ENCODE results near the gene ST6GALNAC4. TPM values are rescaled to one million over a fixed set of nuclear protein-coding genes. Genes with fewer than 3 reads are reported as not detected.
"Not testable (repeated sequence)": the region's sequence is repeated elsewhere in the genome, so short reads cannot be mapped to it uniquely, and the experiment has no call there.

Gene ST6GALNAC4
- total RNA-seq, 1 donor from 2014 or later: 15.8 TPM

GRCh38 chr9:127883959-127884358 lies 32.9 kb downstream of the ST6GALNAC4 start:
- Mint-ChIP-seq H3K27me3 (ENCODE audit: unreplicated experiment) (peaks cover 6% of the 10 kb centered on the region), H3K27ac (ENCODE audit: unreplicated experiment) (no peak overlapping the region), H3K9me3 (ENCODE audit: unreplicated experiment) (no peaks in the 10 kb centered on the region), H3K4me1 (ENCODE audit: low read depth, unreplicated experiment) (peaks cover 11% of the 10 kb centered on the region), H3K36me3 (ENCODE audit: unreplicated experiment) (peaks cover 4% of the 10 kb centered on the region), H3K4me3 (ENCODE audit: unreplicated experiment) (no peak overlapping the region)
- no peak for DNase-seq
- no peak for TF ChIP-seq CTCF (IDR thresholded peaks at IDR 0.05; ENCODE audit: partially characterized antibody, unreplicated experiment)

- not testable (repeated sequence) for H3K4me3 Mint-ChIP-seq (ENCODE audit: unreplicated experiment); H3K36me3 Mint-ChIP-seq (ENCODE audit: unreplicated experiment); DNase-seq; H3K9me3 Mint-ChIP-seq (ENCODE audit: unreplicated experiment); H3K27ac Mint-ChIP-seq (ENCODE audit: unreplicated experiment)
- Mint-ChIP-seq H3K27me3 (ENCODE audit: unreplicated experiment) (peaks cover 12% of the 10 kb centered on the region), H3K4me1 (ENCODE audit: low read depth, unreplicated experiment) (peaks cover 11% of the 10 kb centered on the region)
These were observed 35.1 kb downstream of the ST6GALNAC4 start for GRCh38 chr9:127881715-127882114.

GRCh38 chr9:127880143-127880542 lies 36.7 kb downstream of the ST6GALNAC4 start:
- Mint-ChIP-seq H3K36me3 (ENCODE audit: unreplicated experiment) (no peaks in the 10 kb centered on the region), H3K27ac (ENCODE audit: unreplicated experiment) (no peak overlapping the region), H3K4me3 (ENCODE audit: unreplicated experiment) (no peak overlapping the region), H3K27me3 (ENCODE audit: unreplicated experiment) (peaks cover 12% of the 10 kb centered on the region), H3K4me1 (ENCODE audit: low read depth, unreplicated experiment) (peaks cover 12% of the 10 kb centered on the region), H3K9me3 (ENCODE audit: unreplicated experiment) (no peaks in the 10 kb centered on the region)
- no peak for DNase-seq
- no peak for TF ChIP-seq CTCF (IDR thresholded peaks at IDR 0.05; ENCODE audit: partially characterized antibody, unreplicated experiment)

GRCh38 chr9:127878652-127879390 lies 38.0 kb downstream of the ST6GALNAC4 start:
- peak overlapping the region; percentile 46 for H3K4me3 Mint-ChIP-seq (ENCODE audit: unreplicated experiment)
- H3K36me3 Mint-ChIP-seq (ENCODE audit: unreplicated experiment): no peaks in the 10 kb centered on the region
- peaks cover 9% of the 10 kb centered on the region for H3K27me3 Mint-ChIP-seq (ENCODE audit: unreplicated experiment)
- TF ChIP-seq CTCF (IDR thresholded peaks at IDR 0.05; ENCODE audit: partially characterized antibody, unreplicated experiment): no peak
- H3K4me1 Mint-ChIP-seq (ENCODE audit: low read depth, unreplicated experiment): peaks cover 4% of the 10 kb centered on the region
- H3K9me3 Mint-ChIP-seq (ENCODE audit: unreplicated experiment): no peaks in the 10 kb centered on the region
- no peak overlapping the region for H3K27ac Mint-ChIP-seq (ENCODE audit: unreplicated experiment)
- no peak for DNase-seq

GRCh38 chr9:127878001-127878651 lies 38.7 kb downstream of the ST6GALNAC4 start:
- Mint-ChIP-seq H3K27ac (ENCODE audit: unreplicated experiment) (no peak overlapping the region), H3K36me3 (ENCODE audit: unreplicated experiment) (no peaks in the 10 kb centered on the region), H3K4me3 (ENCODE audit: unreplicated experiment) (peak overlapping the region; percentile 85), H3K9me3 (ENCODE audit: unreplicated experiment) (no peaks in the 10 kb centered on the region), H3K27me3 (ENCODE audit: unreplicated experiment) (peaks cover 9% of the 10 kb centered on the region), H3K4me1 (ENCODE audit: low read depth, unreplicated experiment) (peaks cover 4% of the 10 kb centered on the region)
- DNase-seq: no peak
- no peak for TF ChIP-seq CTCF (IDR thresholded peaks at IDR 0.05; ENCODE audit: partially characterized antibody, unreplicated experiment)

All from glutamatergic neuron (in vitro differentiated cells).